PFSK-1 (cell line): Measurements from ENCODE around the gene GAST.

Experiments used
- POLR2AphosphoS5 ChIP-seq: IDR thresholded peaks from 2 replicates; pipeline ENCODE4 v1.6.1; 2012; ENCODE audit warnings: low read depth, mild to moderate bottlenecking, control low read depth, low read length, moderate library complexity
- SIN3A ChIP-seq: IDR thresholded peaks from 2 replicates; pipeline ENCODE4 v1.6.1; 2012; ENCODE audit warnings: mild to moderate bottlenecking, low read length, moderate library complexity, borderline replicate concordance; ENCODE audit not compliant: insufficient read depth
- TAF1 ChIP-seq: IDR thresholded peaks from 2 replicates; pipeline ENCODE4 v1.6.1; 2012; ENCODE audit warnings: low read length, control low read depth, borderline replicate concordance; ENCODE audit not compliant: insufficient read depth

The GAST gene

DNA sequence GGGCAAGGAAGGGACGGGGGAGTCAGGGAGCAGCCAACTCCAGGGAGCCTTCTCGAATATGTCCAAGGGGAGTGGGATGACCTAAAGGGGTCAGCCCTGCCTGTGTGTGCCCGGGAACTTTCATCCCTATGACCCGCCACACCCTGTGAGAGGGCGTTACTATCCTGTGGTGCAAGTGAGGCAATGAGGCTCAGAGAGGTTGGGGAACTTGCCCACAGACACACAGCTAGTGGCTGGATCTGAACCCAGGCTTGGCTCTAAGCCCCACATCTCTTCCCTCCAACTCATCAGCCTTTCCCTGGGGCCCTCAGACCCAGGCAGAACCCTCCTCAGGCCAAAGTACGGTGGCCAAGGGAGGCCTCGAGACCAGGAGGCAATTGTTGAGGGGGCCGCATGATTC, 51.2 kb downstream of the GAST start:
- no peak for TF ChIP-seq SIN3A
- TF ChIP-seq POLR2AphosphoS5: no peak
- no peak for TF ChIP-seq TAF1
